ENCODE data around the gene MAP3K5.

Gene MAP3K5

DNA sequence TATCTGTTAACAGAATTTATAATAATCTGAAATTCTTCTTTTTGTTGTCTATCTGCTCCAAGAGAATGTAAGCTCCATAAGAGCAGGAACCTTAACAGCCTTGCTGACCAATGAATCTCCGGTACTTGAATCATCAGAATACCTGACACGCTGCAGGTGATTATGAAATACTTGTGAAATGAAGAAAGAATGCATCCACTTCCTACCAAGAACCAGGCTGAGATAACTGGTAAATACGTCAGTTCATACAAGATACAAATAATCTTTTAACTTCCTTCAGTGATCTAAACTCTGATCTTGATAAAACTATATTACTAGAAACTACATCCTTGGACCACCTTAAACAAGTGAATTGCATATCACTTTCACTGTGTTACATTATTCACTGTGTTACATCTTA lies 116.2 kb downstream of the MAP3K5 start:
- Histone ChIP-seq H3F3A (ENCODE audit: insufficient read depth, low read length) (no peaks in the 10 kb centered on the region; the same call in 1 of the 2 replicates), H2AFZ (ENCODE audit: low read length) (no peak overlapping the region), H3K79me2 (ENCODE audit: insufficient read depth, low read length) (no peaks in the 10 kb centered on the region), H3K36me3 (ENCODE audit: insufficient read depth, low read length) (no peaks in the 10 kb centered on the region), H3K4me1 (ENCODE audit: insufficient read depth, low read length, severe bottlenecking) (no peaks in the 10 kb centered on the region), H3K9me2 (ENCODE audit: low read depth, low read length) (no peaks in the 10 kb centered on the region), H3K27me3 (ENCODE audit: insufficient read depth, low read length) (no peaks in the 10 kb centered on the region), H3K9me3 (ENCODE audit: low read length) (no peaks in the 10 kb centered on the region), H3K4me2 (ENCODE audit: low read length) (no peak overlapping the region), H4K20me1 (ENCODE audit: insufficient read depth, low read length) (no peaks in the 10 kb centered on the region), H3K9ac (ENCODE audit: low read length) (no peak overlapping the region), H3K27ac (ENCODE audit: low read depth, low read length, poor library complexity, severe bottlenecking) (no peak overlapping the region), H3K4me3 (ENCODE audit: low read depth, low read length, poor library complexity, severe bottlenecking) (no peak overlapping the region)
- TF ChIP-seq CTCF (IDR thresholded peaks at IDR 0.05; ENCODE audit: low read length) = no peak
- no peak for TF ChIP-seq EZH2 (IDR thresholded peaks at IDR 0.05; ENCODE audit: borderline replicate concordance, low read length)

DNA sequence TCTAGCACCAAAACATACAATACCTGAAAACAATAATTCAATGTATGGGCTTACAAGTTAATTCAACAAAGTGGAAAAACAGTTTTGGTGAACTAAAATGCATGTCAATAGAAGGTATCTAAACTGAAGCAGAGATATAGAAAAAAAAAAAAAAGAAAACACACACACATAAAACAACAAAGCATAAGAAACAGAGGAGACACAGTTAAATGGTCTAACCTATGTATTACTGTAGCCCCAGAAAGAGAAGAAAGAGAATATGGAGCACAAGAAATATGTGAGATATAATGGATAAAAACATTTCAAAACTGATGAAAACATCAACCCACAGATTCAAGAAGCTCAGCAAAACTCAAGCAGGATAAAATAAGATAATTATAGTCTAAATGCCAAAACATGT lies 118.7 kb downstream of the MAP3K5 start:
- no peaks in the 10 kb centered on the region for H3K9me2 ChIP-seq (ENCODE audit: low read depth, low read length)
- no peaks in the 10 kb centered on the region for H4K20me1 ChIP-seq (ENCODE audit: insufficient read depth, low read length)
- H3K79me2 ChIP-seq (ENCODE audit: insufficient read depth, low read length) = no peaks in the 10 kb centered on the region
- no peaks in the 10 kb centered on the region for H3K9me3 ChIP-seq (ENCODE audit: low read length)
- H3K4me1 ChIP-seq (ENCODE audit: insufficient read depth, low read length, severe bottlenecking) = no peaks in the 10 kb centered on the region
- H3K9ac ChIP-seq (ENCODE audit: low read length) = no peak overlapping the region
- no peaks in the 10 kb centered on the region; the same call in 1 of the 2 replicates for H3K36me3 ChIP-seq (ENCODE audit: insufficient read depth, low read length)
- no peak overlapping the region for H3K27ac ChIP-seq (ENCODE audit: low read depth, low read length, poor library complexity, severe bottlenecking)
- no peak overlapping the region for H2AFZ ChIP-seq (ENCODE audit: low read length)
- H3K4me2 ChIP-seq (ENCODE audit: low read length) = no peak overlapping the region
- TF ChIP-seq EZH2 (IDR thresholded peaks at IDR 0.05; ENCODE audit: borderline replicate concordance, low read length) (no peak), CTCF (IDR thresholded peaks at IDR 0.05; ENCODE audit: low read length) (no peak)
- no peaks in the 10 kb centered on the region for H3K27me3 ChIP-seq (ENCODE audit: insufficient read depth, low read length)
- no peaks in the 10 kb centered on the region for H3F3A ChIP-seq (ENCODE audit: insufficient read depth, low read length)
- H3K4me3 ChIP-seq (ENCODE audit: low read depth, low read length, poor library complexity, severe bottlenecking) = no peak overlapping the region

DNA sequence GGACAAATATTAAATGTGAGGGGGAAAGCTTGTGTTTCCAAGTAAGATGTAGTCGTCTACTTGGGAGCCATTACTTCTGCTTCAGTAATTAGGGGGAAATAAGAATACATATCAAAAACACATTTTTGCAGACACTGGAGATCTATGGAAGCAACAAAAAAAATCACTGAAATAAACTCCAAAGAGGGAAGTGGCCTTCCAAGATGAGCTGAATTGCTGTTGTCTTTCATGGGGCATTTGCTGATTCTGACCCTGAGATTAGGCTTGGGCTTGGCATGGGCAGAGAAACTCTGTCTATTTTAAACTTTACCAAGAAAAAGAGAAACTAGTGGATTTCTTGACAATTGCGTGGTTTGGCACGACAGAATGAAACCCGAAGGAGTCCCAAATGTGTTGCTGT lies 120.1 kb downstream of the MAP3K5 start:
- H3K36me3 ChIP-seq (ENCODE audit: insufficient read depth, low read length) = no peaks in the 10 kb centered on the region; the same call in 1 of the 2 replicates
- H3K4me3 ChIP-seq (ENCODE audit: low read depth, low read length, poor library complexity, severe bottlenecking) = no peak overlapping the region
- no peaks in the 10 kb centered on the region for H3K79me2 ChIP-seq (ENCODE audit: insufficient read depth, low read length)
- no peaks in the 10 kb centered on the region for H3F3A ChIP-seq (ENCODE audit: insufficient read depth, low read length)
- H3K4me2 ChIP-seq (ENCODE audit: low read length) = no peak overlapping the region
- no peak overlapping the region for H3K27ac ChIP-seq (ENCODE audit: low read depth, low read length, poor library complexity, severe bottlenecking)
- no peaks in the 10 kb centered on the region for H4K20me1 ChIP-seq (ENCODE audit: insufficient read depth, low read length)
- no peak overlapping the region for H3K9ac ChIP-seq (ENCODE audit: low read length)
- no peaks in the 10 kb centered on the region for H3K4me1 ChIP-seq (ENCODE audit: insufficient read depth, low read length, severe bottlenecking)
- no peaks in the 10 kb centered on the region for H3K27me3 ChIP-seq (ENCODE audit: insufficient read depth, low read length)
- no peaks in the 10 kb centered on the region for H3K9me3 ChIP-seq (ENCODE audit: low read length)
- TF ChIP-seq CTCF (IDR thresholded peaks at IDR 0.05; ENCODE audit: low read length) = no peak
- no peak for TF ChIP-seq EZH2 (IDR thresholded peaks at IDR 0.05; ENCODE audit: borderline replicate concordance, low read length)
- no peaks in the 10 kb centered on the region for H3K9me2 ChIP-seq (ENCODE audit: low read depth, low read length)
- no peak overlapping the region for H2AFZ ChIP-seq (ENCODE audit: low read length)

Data from OCI-LY1 (cell line).